Breast epithelium (tissue), 4 donors: ENCODE data around the gene LENG1. TPM values are rescaled to one million over a fixed set of nuclear protein-coding genes. Genes with fewer than 3 reads are reported as not detected.

Experiments
- DNase-seq, 2 donors: peaks; one replicate each; pipeline ENCODE4 v3.0.0-alpha.2; 2019; ENCODE audit warnings: low spot score in 2 of 2
- H3K27ac ChIP-seq, 2 donors: fragments of 200-600 bp; sonication (generic) in 1 of 2; one replicate each; pipeline ENCODE4 v1.5.1; 2016 to 2019; ENCODE audit warnings: mild to moderate bottlenecking in 1 of 2
- H3K27me3 ChIP-seq, 2 donors: fragments of 200-600 bp; sonication (generic) in 1 of 2; one replicate each; pipeline versions ENCODE4 v1.5.1 to v1.6.0; 2017 to 2019; ENCODE audit warnings: control low read depth in 1 of 2, mild to moderate bottlenecking in 1 of 2
- H3K36me3 ChIP-seq: fragments of 200-600 bp; one replicate; pipeline ENCODE4 v1.5.1; 2019
- H3K4me1 ChIP-seq, 2 donors: fragments of 200-600 bp; sonication (generic); one replicate each; pipeline ENCODE4 v1.5.1; 2016 to 2019; ENCODE audit warnings: control low read depth in 1 of 2
- H3K4me3 ChIP-seq, 3 donors: fragments of 200-600 bp; sonication (generic); 1 replicate in 2 of 3; 2 replicates in 1 of 3; pipeline ENCODE4 v1.5.1; 2016 to 2019; ENCODE audit warnings: mild to moderate bottlenecking in 3 of 3, moderate library complexity in 2 of 3
- H3K9me3 ChIP-seq, 2 donors: fragments of 200-600 bp; sonication (generic) in 1 of 2; one replicate each; pipeline ENCODE4 v1.5.1; 2016 to 2019; ENCODE audit warnings: control low read depth in 1 of 2
- CTCF ChIP-seq, 3 donors: fragments of 450-650 bp; IDR thresholded peaks; one replicate each; pipeline ENCODE4 v1.5.1; 2016 to 2017; ENCODE audit warnings: antibody characterized with exemption in 3 of 3, mild to moderate bottlenecking in 3 of 3, moderate library complexity in 3 of 3
- POLR2A ChIP-seq: fragments of 450-650 bp; IDR thresholded peaks from one replicate; pipeline ENCODE4 v1.6.1; 2016; ENCODE audit warnings: antibody characterized with exemption, mild to moderate bottlenecking, moderate library complexity
- POLR2AphosphoS5 ChIP-seq, 3 donors: sonication (generic); formaldehyde crosslinking; IDR thresholded peaks; one replicate each; pipeline ENCODE4 v1.6.1; 2017; ENCODE audit warnings: antibody characterized with exemption in 3 of 3
- intact Hi-C: fragments of 100-400 bp; cut with DNase I; formaldehyde crosslinking; loops from one replicate; pipeline ENCODE4 v1.15.1; 2023; ENCODE audit warnings: low total_unique reads
- total RNA-seq, 3 donors: library from RNA; depleted of rRNA; stranded (reverse); fragments of >200 nt; gene quantifications; one replicate each; pipeline ENCODE4 v1.1.0, GENCODE V29; 2016

The LENG1 gene
- total RNA-seq, 3 donors from 2014 or later: 6.4 to 8.5 (median 8.0) TPM

- Histone ChIP-seq H3K27ac (no peak overlapping the region), H3K9me3 (no peaks in the 10 kb centered on the region)
Measured at GRCh38 chr19:54133957-54134590, 25.4 kb downstream of the LENG1 start.

GRCh38 chr19:54133312-54133956 lies 26.1 kb downstream of the LENG1 start:
- intact Hi-C loops: no loop called here
- DNase-seq: no peak
- TF ChIP-seq CTCF (IDR thresholded peaks at IDR 0.05) (no peak), POLR2A (no peak), POLR2AphosphoS5 (IDR thresholded peaks at IDR 0.05) (no peak)
- H3K4me3 ChIP-seq: no peak overlapping the region
- H3K9me3 ChIP-seq: no peaks in the 10 kb centered on the region
- peaks cover 6 to 8% of the 10 kb centered on the region in 2 donors for H3K4me1 ChIP-seq
- no peaks in the 10 kb centered on the region for H3K36me3 ChIP-seq
- H3K27me3 ChIP-seq: no peaks in the 10 kb centered on the region
- H3K27ac ChIP-seq: no peak overlapping the region

More at GRCh38 chr19:54133957-54134590, 25.4 kb downstream of the LENG1 start:
- Histone ChIP-seq H3K4me3 (no peak overlapping the region), H3K4me1 (peaks cover 8 to 10% of the 10 kb centered on the region in 2 donors), H3K36me3 (no peaks in the 10 kb centered on the region), H3K27me3 (no peaks in the 10 kb centered on the region)
- no peak for TF ChIP-seq CTCF (IDR thresholded peaks at IDR 0.05)
- TF ChIP-seq POLR2AphosphoS5 (IDR thresholded peaks at IDR 0.05): no peak
- no peak for TF ChIP-seq POLR2A
- intact Hi-C loops: no loop called here
- DNase-seq: no peak

GRCh38 chr19:54129617-54129996 lies 29.9 kb downstream of the LENG1 start:
- Histone ChIP-seq H3K4me1 (no peaks in the 10 kb centered on the region), H3K36me3 (peaks cover 5% of the 10 kb centered on the region), H3K27ac (no peak overlapping the region), H3K9me3 (no peaks in the 10 kb centered on the region), H3K27me3 (no peaks in the 10 kb centered on the region), H3K4me3 (no peak overlapping the region)
- TF ChIP-seq CTCF (IDR thresholded peaks at IDR 0.05): no peak
- TF ChIP-seq POLR2A: no peak
- no peak for TF ChIP-seq POLR2AphosphoS5 (IDR thresholded peaks at IDR 0.05)
- intact Hi-C loops: no loop called here
- DNase-seq: no peak

- H3K27me3 ChIP-seq: no peaks in the 10 kb centered on the region
- H3K4me3 ChIP-seq: no peak overlapping the region
- H3K4me1 ChIP-seq: no peaks in the 10 kb centered on the region
- H3K27ac ChIP-seq: no peak overlapping the region
- no peak for DNase-seq
- intact Hi-C loops: no loop called here
- H3K9me3 ChIP-seq: no peaks in the 10 kb centered on the region
- TF ChIP-seq POLR2A (no peak), CTCF (IDR thresholded peaks at IDR 0.05) (no peak), POLR2AphosphoS5 (IDR thresholded peaks at IDR 0.05) (no peak)
- H3K36me3 ChIP-seq: peaks cover 9% of the 10 kb centered on the region
Measured at GRCh38 chr19:54128796-54129616, 30.5 kb downstream of the LENG1 start.

- intact Hi-C loops: no loop called here
Measured at GRCh38 chr19:54128441-54128725, 31.1 kb downstream of the LENG1 start.

More at GRCh38 chr19:54128441-54128725, 31.1 kb downstream of the LENG1 start:
- TF ChIP-seq POLR2A: no peak
- TF ChIP-seq CTCF (IDR thresholded peaks at IDR 0.05): no peak
- no peak for TF ChIP-seq POLR2AphosphoS5 (IDR thresholded peaks at IDR 0.05)
- Histone ChIP-seq H3K27ac (no peak overlapping the region), H3K9me3 (no peaks in the 10 kb centered on the region), H3K4me3 (no peak overlapping the region), H3K27me3 (no peaks in the 10 kb centered on the region), H3K36me3 (peaks cover 14% of the 10 kb centered on the region), H3K4me1 (no peaks in the 10 kb centered on the region)
- DNase-seq: no peak
